Upper lobe of left lung (tissue), 6 donors: Measurements from ENCODE around the gene DGKB. TPM values are rescaled to one million over a fixed set of nuclear protein-coding genes. Genes with fewer than 3 reads are reported as not detected.

Experiments
- ATAC-seq, 2 donors: fragments of 200-7000 bp; cut with Tn5 transposase; one replicate each; pipeline ENCODE4 v1.9.1; 2022; ENCODE audit warnings: mild to moderate bottlenecking in 2 of 2, moderate library complexity in 2 of 2; ENCODE audit not compliant: low FRiP score in 2 of 2
- DNase-seq, 2 donors: peaks; one replicate each; pipeline ENCODE4 v3.0.0-alpha.2; 2019 to 2020
- H3K27ac ChIP-seq, 4 donors: fragments of 200-600 bp; sonication (generic); one replicate each; pipeline ENCODE4 v1.5.1; 2016 to 2019
- H3K27me3 ChIP-seq, 4 donors: fragments of 200-600 bp; sonication (generic); one replicate each; pipeline ENCODE4 v1.5.1; 2017 to 2019
- H3K36me3 ChIP-seq, 4 donors: fragments of 200-600 bp; sonication (generic); one replicate each; pipeline ENCODE4 v1.5.1; 2016 to 2019
- H3K4me1 ChIP-seq, 4 donors: fragments of 200-600 bp; sonication (generic); one replicate each; pipeline ENCODE4 v1.5.1; 2018 to 2019
- H3K4me3 ChIP-seq, 4 donors: fragments of 200-600 bp; sonication (generic); one replicate each; pipeline ENCODE4 v1.5.1; 2017 to 2019; ENCODE audit warnings: mild to moderate bottlenecking in 2 of 4, moderate library complexity in 1 of 4
- H3K9me3 ChIP-seq, 4 donors: fragments of 200-600 bp; sonication (generic); one replicate each; pipeline ENCODE4 v1.5.1; 2018 to 2019
- EP300 ChIP-seq, 4 donors: sonication (generic); formaldehyde crosslinking; IDR thresholded peaks; one replicate each; pipeline ENCODE4 v1.5.1; 2017; ENCODE audit warnings: antibody characterized with exemption in 4 of 4, control low read depth in 2 of 4
- POLR2A ChIP-seq, 4 donors: fragments of 450-650 bp; IDR thresholded peaks; one replicate each; pipeline ENCODE4 v1.5.1; 2016 to 2017; ENCODE audit warnings: antibody characterized with exemption in 4 of 4, mild to moderate bottlenecking in 2 of 4
- POLR2AphosphoS5 ChIP-seq, 2 donors: sonication (generic); formaldehyde crosslinking; IDR thresholded peaks; one replicate each; pipeline ENCODE4 v1.5.1; 2017; ENCODE audit warnings: antibody characterized with exemption in 2 of 2
- WGBS, 2 donors: methylation state at CpG; one replicate each; pipeline ENCODE4 v1.1.5; 2017 to 2018; 5-methylcytosine and 5-hydroxymethylcytosine counted together
- total RNA-seq, 6 donors: library from RNA; depleted of rRNA in 4 of 6; stranded (reverse); fragments of >200 nt in 4 of 6; gene quantifications; one replicate each; pipeline versions ENCODE4 v1.1.0 to v1.2.1, GENCODE V29; 2016 to 2021
- TF ChIP-seq, protein P1 (sequence below), 6 experiments: fragments of 450-650 bp in 4 of 6; fragments of 200-600 bp in 2 of 6; sonication (generic) in 2 of 6; IDR thresholded peaks; one replicate each; pipeline ENCODE4 v1.5.1; 2016 to 2019; ENCODE audit warnings: antibody characterized with exemption in 6 of 6
- donor health status: DM: no; HTN: no; CAD: no; lungs with moderate emphysema.
- donor health status: DM: no; HTN: yes; CAD: no; lungs with severe emphysema.

Gene DGKB
- total RNA-seq, 6 donors from 2014 or later, result 0.09 to 0.30 (median 0.30) TPM; not detected in 3

DNA sequence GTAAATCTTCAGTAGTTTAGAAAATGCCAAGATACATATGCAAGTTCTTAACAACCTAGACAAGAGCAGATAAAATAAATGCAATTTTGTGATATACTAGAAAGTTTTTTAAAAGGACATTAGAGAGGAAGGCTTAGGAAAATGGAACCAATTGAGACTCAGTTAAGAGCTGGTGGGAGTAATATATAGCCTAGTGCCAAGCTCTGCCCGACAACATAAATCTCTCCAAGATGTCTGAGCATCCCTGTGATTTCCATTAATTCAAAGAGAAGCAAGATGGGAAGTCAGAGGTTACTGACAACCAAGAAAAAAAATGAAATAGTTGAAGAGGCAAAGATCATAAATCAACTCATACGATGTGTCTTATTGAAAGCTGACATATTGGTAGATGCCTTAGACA, 74.5 kb downstream of the DGKB start:
- H3K36me3 ChIP-seq, result no peaks in the 10 kb centered on the region
- H3K4me3 ChIP-seq, result no peak overlapping the region
- H3K9me3 ChIP-seq, result no peaks in the 10 kb centered on the region
- no peaks in the 10 kb centered on the region for H3K4me1 ChIP-seq
- H3K27ac ChIP-seq, result no peak overlapping the region
- TF ChIP-seq POLR2A (IDR thresholded peaks at IDR 0.05), result no peak
- no peak for TF ChIP-seq EP300 (IDR thresholded peaks at IDR 0.05)
- TF ChIP-seq POLR2AphosphoS5 (IDR thresholded peaks at IDR 0.05), result no peak
- TF ChIP-seq, protein P1, sequence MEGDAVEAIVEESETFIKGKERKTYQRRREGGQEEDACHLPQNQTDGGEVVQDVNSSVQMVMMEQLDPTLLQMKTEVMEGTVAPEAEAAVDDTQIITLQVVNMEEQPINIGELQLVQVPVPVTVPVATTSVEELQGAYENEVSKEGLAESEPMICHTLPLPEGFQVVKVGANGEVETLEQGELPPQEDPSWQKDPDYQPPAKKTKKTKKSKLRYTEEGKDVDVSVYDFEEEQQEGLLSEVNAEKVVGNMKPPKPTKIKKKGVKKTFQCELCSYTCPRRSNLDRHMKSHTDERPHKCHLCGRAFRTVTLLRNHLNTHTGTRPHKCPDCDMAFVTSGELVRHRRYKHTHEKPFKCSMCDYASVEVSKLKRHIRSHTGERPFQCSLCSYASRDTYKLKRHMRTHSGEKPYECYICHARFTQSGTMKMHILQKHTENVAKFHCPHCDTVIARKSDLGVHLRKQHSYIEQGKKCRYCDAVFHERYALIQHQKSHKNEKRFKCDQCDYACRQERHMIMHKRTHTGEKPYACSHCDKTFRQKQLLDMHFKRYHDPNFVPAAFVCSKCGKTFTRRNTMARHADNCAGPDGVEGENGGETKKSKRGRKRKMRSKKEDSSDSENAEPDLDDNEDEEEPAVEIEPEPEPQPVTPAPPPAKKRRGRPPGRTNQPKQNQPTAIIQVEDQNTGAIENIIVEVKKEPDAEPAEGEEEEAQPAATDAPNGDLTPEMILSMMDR (IDR thresholded peaks at IDR 0.05), result no peak
- WGBS, 2 donors, result 88 to 98% methylated on average over 2 of the region's 2 CpGs
- no peak for ATAC-seq
- H3K27me3 ChIP-seq, result no peaks in the 10 kb centered on the region
- DNase-seq, result no peak

DNA sequence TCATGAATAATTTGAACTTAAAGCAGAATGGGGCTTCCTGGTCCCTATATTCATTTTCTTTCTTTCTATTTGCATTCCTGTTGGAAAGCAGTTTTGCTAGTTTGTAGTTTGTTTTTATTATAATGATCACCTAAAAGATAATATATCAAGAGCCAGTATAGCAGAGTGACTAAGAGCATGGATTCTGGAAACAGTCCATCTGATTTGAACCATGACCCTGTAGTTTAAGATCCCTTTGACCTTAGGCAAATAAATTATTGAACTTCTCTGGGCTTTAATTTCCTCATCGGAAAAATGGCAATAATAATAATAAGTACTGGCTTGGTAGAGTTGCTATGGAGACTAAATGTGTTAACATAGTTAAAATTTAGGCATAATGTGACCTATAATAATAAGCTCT, 76.1 kb downstream of the DGKB start:
- H3K4me1 ChIP-seq, result no peaks in the 10 kb centered on the region
- no peaks in the 10 kb centered on the region for H3K36me3 ChIP-seq
- H3K27ac ChIP-seq, result no peak overlapping the region
- ATAC-seq, result no peak
- no peak overlapping the region for H3K4me3 ChIP-seq
- no peaks in the 10 kb centered on the region for H3K9me3 ChIP-seq
- 87 to 88% methylated on average over 1 of the region's 1 CpG for WGBS, 2 donors
- H3K27me3 ChIP-seq, result no peaks in the 10 kb centered on the region
- TF ChIP-seq, protein P1 (IDR thresholded peaks at IDR 0.05), result no peak
- TF ChIP-seq EP300 (IDR thresholded peaks at IDR 0.05) (no peak), POLR2A (IDR thresholded peaks at IDR 0.05) (no peak), POLR2AphosphoS5 (IDR thresholded peaks at IDR 0.05) (no peak)
- DNase-seq, result no peak

DNA sequence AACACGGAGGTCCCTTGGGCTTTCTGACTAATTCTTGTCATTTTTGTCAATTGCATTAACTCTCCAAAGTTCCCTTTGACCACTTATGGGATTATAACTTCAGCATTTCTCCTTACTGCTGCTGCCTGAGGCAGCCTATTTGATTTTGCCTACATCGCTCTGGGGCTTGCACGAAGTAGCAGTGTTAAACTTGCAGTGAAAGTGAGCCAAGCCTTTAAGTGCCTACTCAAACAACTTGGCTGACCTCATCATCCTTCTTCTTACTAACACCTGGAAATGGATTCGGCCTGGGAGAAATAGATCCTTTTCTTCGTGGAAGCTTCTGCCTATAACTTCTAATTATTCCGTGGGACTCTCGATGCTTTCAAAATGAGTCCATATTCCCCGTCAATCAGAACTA, 76.6 kb downstream of the DGKB start:
- no peaks in the 10 kb centered on the region for H3K27me3 ChIP-seq
- H3K27ac ChIP-seq, result no peak overlapping the region
- no peak for TF ChIP-seq POLR2AphosphoS5 (IDR thresholded peaks at IDR 0.05)
- no peak for TF ChIP-seq POLR2A (IDR thresholded peaks at IDR 0.05)
- DNase-seq, result peak in 1 of 2 donors; percentile 39
- no peak for ATAC-seq
- 63 to 67% methylated on average over 8 of the region's 8 CpGs for WGBS, 2 donors
- no peaks in the 10 kb centered on the region for H3K36me3 ChIP-seq
- no peak overlapping the region for H3K4me3 ChIP-seq
- H3K4me1 ChIP-seq, result no peaks in the 10 kb centered on the region
- H3K9me3 ChIP-seq, result no peaks in the 10 kb centered on the region

DNA sequence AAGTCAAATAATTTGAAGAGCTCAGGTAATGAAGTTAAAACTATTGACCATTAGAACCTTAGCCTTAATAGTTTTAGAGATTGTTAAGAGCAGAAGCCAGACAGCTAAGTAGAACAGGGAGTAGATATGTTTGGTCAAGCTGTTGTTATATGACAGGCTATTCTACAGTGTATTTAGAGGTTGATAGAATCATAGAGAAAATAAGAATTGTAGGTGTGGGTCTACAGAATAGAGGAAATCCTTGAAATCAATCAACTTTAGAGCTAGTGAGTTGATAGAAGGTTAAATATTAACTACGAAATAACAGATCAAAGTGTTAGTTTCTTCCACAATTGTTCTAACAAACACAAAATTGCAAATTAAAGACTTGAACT, 80.1 kb downstream of the DGKB start:
- no peak for TF ChIP-seq POLR2A (IDR thresholded peaks at IDR 0.05)
- Histone ChIP-seq H3K27me3 (no peaks in the 10 kb centered on the region), H3K27ac (no peak overlapping the region), H3K4me1 (no peaks in the 10 kb centered on the region), H3K9me3 (no peaks in the 10 kb centered on the region), H3K4me3 (no peak overlapping the region), H3K36me3 (no peaks in the 10 kb centered on the region)
- ATAC-seq (no peak), DNase-seq (no peak)
- 80% methylated on average over 1 of the region's 1 CpG for WGBS, 2 donors

DNA sequence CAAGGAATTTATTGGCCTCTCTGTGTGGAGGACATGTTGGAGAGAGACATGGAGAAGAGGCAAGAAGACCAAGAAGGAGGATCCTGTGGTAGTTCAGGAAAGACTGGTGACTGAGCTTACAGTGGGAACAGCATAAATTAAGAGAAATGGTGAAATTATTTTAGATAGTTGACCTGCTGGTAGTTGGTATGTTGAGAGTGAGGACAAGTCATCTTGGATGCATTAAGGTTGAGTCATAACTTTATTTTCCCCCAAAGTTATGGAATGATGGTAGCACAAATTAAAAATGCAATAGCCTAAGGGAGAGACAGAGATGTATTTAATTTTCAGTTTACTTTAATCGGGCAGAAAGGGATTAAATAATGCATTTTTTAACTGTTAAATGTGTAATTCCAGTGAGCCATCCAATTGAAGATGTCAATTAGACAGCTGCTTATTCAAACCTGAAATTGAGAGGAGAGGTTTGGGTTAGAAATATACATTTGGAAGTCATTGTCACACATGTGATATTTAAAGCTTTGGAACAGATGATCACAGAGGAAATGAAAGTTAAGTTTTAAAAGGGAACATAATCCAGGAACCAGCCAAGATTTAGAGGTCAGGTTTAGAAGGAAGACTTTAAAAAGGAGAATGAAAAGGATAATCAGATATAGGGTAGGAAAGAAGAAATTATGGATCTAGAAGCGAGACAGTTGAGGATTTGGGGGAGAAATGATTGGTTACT, 80.6 kb downstream of the DGKB start:
- DNase-seq (no peak), ATAC-seq (no peak)
- WGBS, 2 donors, result 71 to 76% methylated on average over 2 of the region's 2 CpGs
- H3K27ac ChIP-seq, result no peak overlapping the region
- no peaks in the 10 kb centered on the region for H3K9me3 ChIP-seq
- no peak for TF ChIP-seq POLR2AphosphoS5 (IDR thresholded peaks at IDR 0.05)
- no peaks in the 10 kb centered on the region for H3K36me3 ChIP-seq
- H3K27me3 ChIP-seq, result no peaks in the 10 kb centered on the region
- no peaks in the 10 kb centered on the region for H3K4me1 ChIP-seq
- H3K4me3 ChIP-seq, result no peak overlapping the region

DNA sequence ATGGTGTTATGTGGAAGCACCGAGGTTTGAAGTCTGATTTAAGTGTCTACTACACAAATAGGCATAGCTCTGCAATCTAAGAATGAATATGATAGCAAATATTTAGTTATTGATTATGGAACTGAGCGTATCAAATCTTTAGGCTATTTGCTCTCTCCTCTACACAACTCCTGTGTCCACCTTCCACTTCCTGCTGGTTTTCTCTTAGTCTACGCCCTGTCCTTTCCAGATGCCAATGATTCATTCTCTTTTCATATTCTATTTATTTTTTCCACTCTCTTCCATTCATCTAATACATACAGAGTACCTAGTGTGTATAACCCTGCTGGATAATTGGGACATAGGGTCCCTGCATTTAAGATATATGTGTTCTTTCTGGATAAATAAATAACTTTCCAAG, 83.7 kb downstream of the DGKB start:
- no peak overlapping the region for H3K4me3 ChIP-seq
- no peak overlapping the region for H3K27ac ChIP-seq
- no peaks in the 10 kb centered on the region for H3K36me3 ChIP-seq
- ATAC-seq (no peak), DNase-seq (no peak)
- H3K27me3 ChIP-seq, result no peaks in the 10 kb centered on the region
- no peaks in the 10 kb centered on the region for H3K9me3 ChIP-seq
- 68 to 70% methylated on average over 3 of the region's 3 CpGs for WGBS, 2 donors
- H3K4me1 ChIP-seq, result no peaks in the 10 kb centered on the region
- no peak for TF ChIP-seq POLR2AphosphoS5 (IDR thresholded peaks at IDR 0.05)
- TF ChIP-seq EP300 (IDR thresholded peaks at IDR 0.05), result no peak
- TF ChIP-seq, protein P1 (IDR thresholded peaks at IDR 0.05), result no peak
- TF ChIP-seq POLR2A (IDR thresholded peaks at IDR 0.05), result no peak
